ENCODE measurements around the gene TMEM139. TPM values are rescaled to one million over a fixed set of nuclear protein-coding genes. Genes with fewer than 3 reads are reported as not detected.

The TMEM139 gene
- total RNA-seq: 1 to 10 TPM in 1 of 2 experiments, under 1 TPM in 1; 0.41 to 1.7 TPM

GRCh38 chr7:143284591-143285469 is at the start of gene TMEM139:
Gene TMEM139 (plus strand): TSS chr7:143284958. CDS start chr7:143285958, 1,000 bp downstream.
- H3K27me3 Mint-ChIP-seq: no peaks in the 10 kb centered on the region
- DNase-seq: no peak
- H3K9me3 Mint-ChIP-seq (ENCODE audit: low read depth): no peaks in the 10 kb centered on the region
- no peak within 1 kb of the TSS for H3K27ac Mint-ChIP-seq
- H3K4me1 Mint-ChIP-seq: peaks cover 47% of the 10 kb centered on the region
- no peak within 1 kb of the TSS for H3K4me3 Mint-ChIP-seq
- CTCF ChIA-PET: no interaction called here
- H3K36me3 Mint-ChIP-seq: peaks cover 19% of the 10 kb centered on the region
- ATAC-seq: no peak

GRCh38 chr7:143235561-143235960 is 49.2 kb upstream of the TMEM139 start:
- Mint-ChIP-seq H3K4me1 (peaks cover 15% of the 10 kb centered on the region), H3K27ac (no peak overlapping the region), H3K9me3 (ENCODE audit: low read depth) (peaks cover 16% of the 10 kb centered on the region), H3K27me3 (peaks cover 40% of the 10 kb centered on the region), H3K4me3 (no peak overlapping the region), H3K36me3 (peaks cover 19% of the 10 kb centered on the region)
- ATAC-seq (no peak), DNase-seq (no peak)
- CTCF ChIA-PET: no interaction called here

GRCh38 chr7:143236408-143236990 is 48.3 kb upstream of the TMEM139 start:
- no peak overlapping the region for H3K4me3 Mint-ChIP-seq

GRCh38 chr7:143237366-143237765 is 47.4 kb upstream of the TMEM139 start:
- Mint-ChIP-seq H3K27ac (no peak overlapping the region), H3K36me3 (peaks cover 21% of the 10 kb centered on the region), H3K4me1 (peaks cover 27% of the 10 kb centered on the region), H3K9me3 (ENCODE audit: low read depth) (peaks cover 16% of the 10 kb centered on the region), H3K4me3 (no peak overlapping the region), H3K27me3 (peaks cover 40% of the 10 kb centered on the region)
- ATAC-seq: no peak
- CTCF ChIA-PET: interaction anchor here (1.1 to 1.3 kb wide), 3 partner anchors 22 to 180 kb away, joined by 3 to 4 read pairs (median 3); no protein-coding TSS in a partner anchor
- DNase-seq: no peak

More at GRCh38 chr7:143236408-143236990, 48.3 kb upstream of the TMEM139 start:
- Mint-ChIP-seq H3K27me3 (peaks cover 40% of the 10 kb centered on the region), H3K9me3 (ENCODE audit: low read depth) (peaks cover 16% of the 10 kb centered on the region), H3K4me1 (peaks cover 20% of the 10 kb centered on the region), H3K27ac (no peak overlapping the region), H3K36me3 (peaks cover 19% of the 10 kb centered on the region)
- ATAC-seq (no peak), DNase-seq (no peak)
- CTCF ChIA-PET: interaction anchor here (1.3 kb wide), 2 partner anchors 144 to 181 kb away, joined by 3 read pairs; no protein-coding TSS in a partner anchor

GRCh38 chr7:143238289-143238980 is 46.3 kb upstream of the TMEM139 start:
- CTCF ChIA-PET: interaction anchor here (1.1 to 7.6 kb wide), 14 partner anchors 10 to 185 kb away, joined by 4 to 89 read pairs (median 34); partner anchors contain the start of genes CASP2, EPHA1 and GSTK1

GRCh38 chr7:143239813-143240212 is 44.9 kb upstream of the TMEM139 start:
- Mint-ChIP-seq H3K36me3 (peaks cover 24% of the 10 kb centered on the region), H3K27ac (peak overlapping the region; percentile 62), H3K9me3 (ENCODE audit: low read depth) (peaks cover 16% of the 10 kb centered on the region), H3K27me3 (peaks cover 21% of the 10 kb centered on the region), H3K4me1 (peaks cover 43% of the 10 kb centered on the region), H3K4me3 (no peak overlapping the region)
- CTCF ChIA-PET: interaction anchor here (0.7 to 7.6 kb wide), 38 partner anchors 8 to 367 kb away, joined by 3 to 89 read pairs (median 8); partner anchors contain the start of genes EPHA1, GSTK1, TAS2R40 and ZYX
- no peak for DNase-seq
- ATAC-seq: no peak

More at GRCh38 chr7:143238289-143238980, 46.3 kb upstream of the TMEM139 start:
- peaks cover 30% of the 10 kb centered on the region for H3K4me1 Mint-ChIP-seq
- peaks cover 16% of the 10 kb centered on the region for H3K9me3 Mint-ChIP-seq (ENCODE audit: low read depth)
- ATAC-seq (no peak), DNase-seq (no peak)
- H3K4me3 Mint-ChIP-seq: no peak overlapping the region
- H3K36me3 Mint-ChIP-seq: peaks cover 21% of the 10 kb centered on the region
- peaks cover 31% of the 10 kb centered on the region for H3K27me3 Mint-ChIP-seq
- H3K27ac Mint-ChIP-seq: no peak overlapping the region

- Mint-ChIP-seq H3K27ac (peak overlapping the region; percentile 62), H3K36me3 (peaks cover 26% of the 10 kb centered on the region), H3K9me3 (ENCODE audit: low read depth) (peaks cover 16% of the 10 kb centered on the region), H3K4me1 (peaks cover 51% of the 10 kb centered on the region), H3K4me3 (no peak overlapping the region), H3K27me3 (peaks cover 16% of the 10 kb centered on the region)
- ATAC-seq: peak; percentile 76
- CTCF ChIA-PET: interaction anchor here (0.7 to 7.6 kb wide), 51 partner anchors 8 to 599 kb away, joined by 3 to 89 read pairs (median 7); partner anchors contain the start of genes CASP2, EPHA1, GSTK1 and TAS2R40
- peak; percentile 86 for DNase-seq
These were observed 44.2 kb upstream of the TMEM139 start for GRCh38 chr7:143240291-143241168.

- H3K4me1 Mint-ChIP-seq: peaks cover 68% of the 10 kb centered on the region
- CTCF ChIA-PET: interaction anchor here (0.7 to 7.6 kb wide), 5 partner anchors 21 to 174 kb away, joined by 3 to 89 read pairs (median 5); partner anchors contain the start of genes EPHA1 and GSTK1
- DNase-seq (no peak), ATAC-seq (no peak)
- no peak overlapping the region for H3K27ac Mint-ChIP-seq
- peaks cover 27% of the 10 kb centered on the region for H3K36me3 Mint-ChIP-seq
- no peak overlapping the region for H3K4me3 Mint-ChIP-seq
- no peaks in the 10 kb centered on the region for H3K27me3 Mint-ChIP-seq
- peaks cover 7% of the 10 kb centered on the region for H3K9me3 Mint-ChIP-seq (ENCODE audit: low read depth)
These were observed 42.5 kb upstream of the TMEM139 start for GRCh38 chr7:143242306-143242705.

- no peak for ATAC-seq
These were observed 41.6 kb upstream of the TMEM139 start for GRCh38 chr7:143243111-143243510.

GRCh38 chr7:143243614-143244013 is 41.1 kb upstream of the TMEM139 start:
- no peaks in the 10 kb centered on the region for H3K27me3 Mint-ChIP-seq
- H3K9me3 Mint-ChIP-seq (ENCODE audit: low read depth): peaks cover 6% of the 10 kb centered on the region
- no peak overlapping the region for H3K4me3 Mint-ChIP-seq
- DNase-seq: no peak
- ATAC-seq: no peak
- peak overlapping the region; percentile 82 for H3K27ac Mint-ChIP-seq
- H3K36me3 Mint-ChIP-seq: peaks cover 30% of the 10 kb centered on the region
- H3K4me1 Mint-ChIP-seq: peaks cover 75% of the 10 kb centered on the region
- CTCF ChIA-PET: interaction anchor here (0.6 to 7.6 kb wide), 10 partner anchors 14 to 1124 kb away, joined by 3 to 89 read pairs (median 4); partner anchors contain the start of genes CASP2, EPHA1 and GSTK1

More at GRCh38 chr7:143243111-143243510, 41.6 kb upstream of the TMEM139 start:
- H3K4me1 Mint-ChIP-seq: peaks cover 71% of the 10 kb centered on the region
- CTCF ChIA-PET: interaction anchor here (0.6 to 7.6 kb wide), 10 partner anchors 14 to 1123 kb away, joined by 3 to 89 read pairs (median 4); partner anchors contain the start of genes CASP2, EPHA1 and GSTK1
- H3K9me3 Mint-ChIP-seq (ENCODE audit: low read depth): peaks cover 6% of the 10 kb centered on the region
- H3K27me3 Mint-ChIP-seq: no peaks in the 10 kb centered on the region
- DNase-seq: no peak
- no peak overlapping the region for H3K27ac Mint-ChIP-seq
- H3K4me3 Mint-ChIP-seq: no peak overlapping the region
- H3K36me3 Mint-ChIP-seq: peaks cover 27% of the 10 kb centered on the region

- peak overlapping the region; percentile 82 for H3K27ac Mint-ChIP-seq
- H3K4me1 Mint-ChIP-seq: peaks cover 77% of the 10 kb centered on the region
- DNase-seq (no peak), ATAC-seq (no peak)
- no peaks in the 10 kb centered on the region for H3K27me3 Mint-ChIP-seq
- peaks cover 6% of the 10 kb centered on the region for H3K9me3 Mint-ChIP-seq (ENCODE audit: low read depth)
- H3K4me3 Mint-ChIP-seq: no peak overlapping the region
- peaks cover 35% of the 10 kb centered on the region for H3K36me3 Mint-ChIP-seq
- CTCF ChIA-PET: interaction anchor here (1.0 to 7.6 kb wide), 10 partner anchors 13 to 492 kb away, joined by 3 to 89 read pairs (median 5); partner anchors contain the start of genes CASP2, EPHA1 and GSTK1
These were observed 40.4 kb upstream of the TMEM139 start for GRCh38 chr7:143244321-143244720.

GRCh38 chr7:143245123-143245522 is 39.6 kb upstream of the TMEM139 start:
- DNase-seq (no peak), ATAC-seq (peak; percentile 73)
- H3K27me3 Mint-ChIP-seq: no peaks in the 10 kb centered on the region
- H3K4me1 Mint-ChIP-seq: peaks cover 78% of the 10 kb centered on the region
- peaks cover 10% of the 10 kb centered on the region for H3K9me3 Mint-ChIP-seq (ENCODE audit: low read depth)
- H3K27ac Mint-ChIP-seq: peak overlapping the region; percentile 82
- CTCF ChIA-PET: interaction anchor here (0.8 to 7.6 kb wide), 8 partner anchors 12 to 237 kb away, joined by 3 to 89 read pairs (median 6); partner anchors contain the start of genes CASP2 and GSTK1
- H3K4me3 Mint-ChIP-seq: peak overlapping the region; percentile 14
- peaks cover 42% of the 10 kb centered on the region for H3K36me3 Mint-ChIP-seq

Measured in activated CD8-positive, alpha-beta memory T cell treated with anti-CD3 and anti-CD28 coated beads, Interleukin-2, amount 10 ng/mL, durations not matched to agents 7 days and 5 days (primary cell).